ENCODE data around the gene FN1.

FN1 gene

DNA sequence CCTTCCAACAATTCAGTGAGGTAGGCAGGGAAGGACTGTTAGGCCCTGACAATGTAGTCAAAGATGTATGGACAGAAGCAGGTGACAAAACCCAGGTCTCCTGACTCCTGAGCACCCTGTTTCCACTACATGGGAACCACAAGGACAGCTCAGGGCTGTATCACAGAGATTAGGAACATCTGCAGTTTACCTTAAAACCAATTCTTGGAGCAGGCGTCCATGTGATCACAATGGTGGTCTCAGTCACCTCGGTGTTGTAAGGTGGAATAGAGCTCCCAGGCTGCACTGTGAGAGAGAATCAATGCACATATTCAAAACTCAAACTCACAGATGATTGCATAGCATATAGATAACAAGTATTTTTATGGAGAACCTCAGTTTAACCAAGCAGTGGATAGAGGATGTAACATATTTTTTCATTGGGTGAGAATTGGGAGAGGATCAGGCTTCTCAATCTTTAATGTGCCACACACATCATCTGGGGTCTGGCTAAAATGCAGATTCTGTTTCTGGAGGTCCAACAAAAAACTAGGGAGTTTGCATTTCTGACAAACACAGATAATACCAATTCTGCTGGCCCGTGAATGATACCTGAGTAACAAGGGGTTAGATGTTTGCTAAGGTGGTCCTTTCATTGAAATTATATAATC lies 36.7 kb downstream of the FN1 start:
- H3K4me1 ChIP-seq (ENCODE audit: control insufficient read depth in 5 of 5, insufficient read depth in 5 of 5, low read length in 5 of 5): no peaks in the 10 kb centered on the region
- H3K4me3 ChIP-seq (ENCODE audit: low read depth in 1 of 5, low read length in 5 of 5): no peak overlapping the region
- H3K9ac ChIP-seq (ENCODE audit: low read length in 5 of 5): no peak overlapping the region
- peaks cover 0 to 27% (median 20%) of the 10 kb centered on the region in 5 donors for H3K36me3 ChIP-seq (ENCODE audit: control insufficient read depth in 5 of 5, insufficient read depth in 5 of 5, low read length in 5 of 5)
- no peaks in the 10 kb centered on the region for H3K9me3 ChIP-seq (ENCODE audit: control insufficient read depth in 5 of 5, low read length in 5 of 5)
- H3K27ac ChIP-seq (ENCODE audit: low read depth, low read length): no peak overlapping the region
- H3K27me3 ChIP-seq (ENCODE audit: control insufficient read depth in 5 of 5, insufficient read depth in 4 of 5, low read length in 5 of 5): no peaks in the 10 kb centered on the region

DNA sequence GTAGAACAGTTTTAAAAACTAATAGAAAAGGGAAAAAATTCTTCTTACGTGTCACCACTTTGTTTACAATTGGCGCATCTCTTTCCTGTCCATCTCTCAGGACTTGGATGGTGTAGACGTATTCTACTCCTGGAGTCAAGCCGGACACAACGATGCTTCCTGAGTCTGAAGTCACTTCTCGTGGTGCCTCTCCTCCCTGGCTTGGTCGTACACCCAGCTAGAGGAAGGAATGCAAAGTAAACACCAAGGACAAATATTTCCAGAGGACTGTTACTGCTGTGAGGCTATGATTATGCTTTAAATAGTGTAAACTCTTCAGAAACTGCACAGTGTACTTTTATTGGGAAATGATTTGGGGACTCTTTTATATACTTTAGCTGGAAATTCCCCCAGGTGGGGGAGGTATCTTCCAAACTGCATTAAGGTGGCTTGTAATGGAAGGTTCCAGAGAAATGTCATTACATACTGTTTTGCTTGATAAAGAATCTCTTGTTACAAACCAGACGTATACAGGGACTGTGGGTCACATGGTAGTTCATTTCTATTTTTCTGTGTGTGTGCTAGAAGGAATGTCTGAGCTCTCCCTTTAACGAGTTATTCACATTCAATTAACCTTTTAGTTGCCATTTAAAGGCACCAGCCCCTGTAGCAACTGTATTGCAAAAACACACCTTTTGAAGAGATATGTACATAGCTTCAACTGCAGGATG lies 38.1 kb downstream of the FN1 start:
- Histone ChIP-seq H3K27me3 (ENCODE audit: control insufficient read depth in 5 of 5, insufficient read depth in 4 of 5, low read length in 5 of 5) (no peaks in the 10 kb centered on the region), H3K36me3 (ENCODE audit: control insufficient read depth in 5 of 5, insufficient read depth in 5 of 5, low read length in 5 of 5) (peaks cover 0 to 33% (median 27%) of the 10 kb centered on the region in 5 donors), H3K9me3 (ENCODE audit: control insufficient read depth in 5 of 5, low read length in 5 of 5) (no peaks in the 10 kb centered on the region), H3K9ac (ENCODE audit: low read length in 5 of 5) (no peak overlapping the region), H3K27ac (ENCODE audit: low read depth, low read length) (no peak overlapping the region), H3K4me3 (ENCODE audit: low read depth in 1 of 5, low read length in 5 of 5) (no peak overlapping the region), H3K4me1 (ENCODE audit: control insufficient read depth in 5 of 5, insufficient read depth in 5 of 5, low read length in 5 of 5) (no peaks in the 10 kb centered on the region)

DNA sequence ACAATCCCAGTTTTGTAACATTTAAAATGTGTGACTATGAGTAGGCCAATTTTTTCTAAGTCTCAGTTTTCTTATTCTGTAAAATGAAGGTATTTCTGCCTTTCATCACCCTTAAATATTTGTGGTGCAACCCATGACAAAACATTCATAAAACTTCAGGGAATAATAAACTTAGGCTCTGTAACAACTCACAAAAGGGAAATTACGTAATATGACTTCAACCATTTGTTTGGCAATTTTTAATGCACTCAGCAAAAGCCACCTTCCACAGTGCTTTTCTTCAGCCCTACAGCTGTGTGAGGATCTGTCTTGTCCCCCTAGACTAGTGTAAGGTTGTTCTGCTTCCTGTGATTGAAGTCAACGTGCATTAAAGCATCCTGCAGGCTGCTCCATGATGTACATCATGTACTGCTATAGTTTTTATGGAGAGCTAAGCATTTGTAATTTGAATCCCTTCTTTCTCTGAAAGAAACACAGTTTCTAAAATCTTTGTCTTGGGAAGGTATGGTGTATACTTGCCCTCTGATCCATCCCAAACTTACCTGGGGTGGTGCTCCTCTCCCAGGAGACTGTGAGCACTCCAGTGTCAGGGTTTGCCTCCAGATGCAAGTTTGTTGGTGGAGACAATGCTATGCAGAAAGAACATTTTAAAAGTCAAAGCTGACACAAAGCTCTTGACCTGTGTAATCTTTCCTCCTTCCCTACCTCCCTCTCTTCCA lies 39.1 kb downstream of the FN1 start:
- H3K9ac ChIP-seq (ENCODE audit: low read length in 5 of 5): no peak overlapping the region
- H3K27me3 ChIP-seq (ENCODE audit: control insufficient read depth in 5 of 5, insufficient read depth in 4 of 5, low read length in 5 of 5): no peaks in the 10 kb centered on the region
- H3K36me3 ChIP-seq (ENCODE audit: control insufficient read depth in 5 of 5, insufficient read depth in 5 of 5, low read length in 5 of 5): peaks cover 0 to 41% (median 33%) of the 10 kb centered on the region in 5 donors
- no peaks in the 10 kb centered on the region for H3K9me3 ChIP-seq (ENCODE audit: control insufficient read depth in 5 of 5, low read length in 5 of 5)
- H3K27ac ChIP-seq (ENCODE audit: low read depth, low read length): no peak overlapping the region
- no peaks in the 10 kb centered on the region for H3K4me1 ChIP-seq (ENCODE audit: control insufficient read depth in 5 of 5, insufficient read depth in 5 of 5, low read length in 5 of 5)
- H3K4me3 ChIP-seq (ENCODE audit: low read depth in 1 of 5, low read length in 5 of 5): no peak overlapping the region

DNA sequence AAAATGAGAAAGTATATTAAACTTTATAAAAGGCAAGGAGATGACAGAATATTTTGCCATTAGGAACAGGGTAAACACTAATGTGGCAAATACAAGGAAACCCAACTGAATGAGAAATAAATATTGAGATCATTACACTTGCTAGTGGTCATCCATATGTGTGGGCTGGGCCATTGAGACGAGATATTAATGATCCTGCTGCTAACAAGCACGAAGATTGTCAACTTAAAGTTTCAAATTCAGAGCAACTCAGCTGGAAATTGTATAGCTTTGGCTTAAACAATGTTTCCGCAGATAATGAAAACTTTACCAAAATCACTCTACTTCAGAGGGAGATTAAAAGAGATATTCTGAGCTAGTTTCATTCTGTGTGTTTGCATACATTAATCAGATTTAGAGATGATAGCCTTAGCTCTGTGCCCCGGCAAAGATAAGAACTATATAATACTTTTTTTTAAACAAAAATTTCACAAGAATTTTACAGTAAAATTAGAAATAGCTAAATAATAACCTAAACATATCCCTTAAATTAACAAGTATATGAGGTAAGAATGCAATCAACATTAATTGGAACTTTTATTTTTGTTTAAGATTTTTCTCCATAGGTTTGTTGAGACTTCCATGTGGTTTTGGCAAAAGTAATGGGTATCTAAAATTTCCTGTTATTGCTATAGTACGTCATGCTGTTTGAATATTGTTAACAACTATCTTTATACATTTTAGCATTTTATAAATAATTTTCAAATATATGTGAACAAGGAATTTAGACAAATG lies 40.0 kb downstream of the FN1 start:
- Histone ChIP-seq H3K9ac (ENCODE audit: low read length in 5 of 5) (no peak overlapping the region), H3K9me3 (ENCODE audit: control insufficient read depth in 5 of 5, low read length in 5 of 5) (no peaks in the 10 kb centered on the region), H3K27me3 (ENCODE audit: control insufficient read depth in 5 of 5, insufficient read depth in 4 of 5, low read length in 5 of 5) (no peaks in the 10 kb centered on the region), H3K4me1 (ENCODE audit: control insufficient read depth in 5 of 5, insufficient read depth in 5 of 5, low read length in 5 of 5) (no peaks in the 10 kb centered on the region), H3K4me3 (ENCODE audit: low read depth in 1 of 5, low read length in 5 of 5) (no peak overlapping the region), H3K36me3 (ENCODE audit: control insufficient read depth in 5 of 5, insufficient read depth in 5 of 5, low read length in 5 of 5) (peaks cover 0 to 46% (median 37%) of the 10 kb centered on the region in 5 donors), H3K27ac (ENCODE audit: low read depth, low read length) (no peak overlapping the region)

DNA sequence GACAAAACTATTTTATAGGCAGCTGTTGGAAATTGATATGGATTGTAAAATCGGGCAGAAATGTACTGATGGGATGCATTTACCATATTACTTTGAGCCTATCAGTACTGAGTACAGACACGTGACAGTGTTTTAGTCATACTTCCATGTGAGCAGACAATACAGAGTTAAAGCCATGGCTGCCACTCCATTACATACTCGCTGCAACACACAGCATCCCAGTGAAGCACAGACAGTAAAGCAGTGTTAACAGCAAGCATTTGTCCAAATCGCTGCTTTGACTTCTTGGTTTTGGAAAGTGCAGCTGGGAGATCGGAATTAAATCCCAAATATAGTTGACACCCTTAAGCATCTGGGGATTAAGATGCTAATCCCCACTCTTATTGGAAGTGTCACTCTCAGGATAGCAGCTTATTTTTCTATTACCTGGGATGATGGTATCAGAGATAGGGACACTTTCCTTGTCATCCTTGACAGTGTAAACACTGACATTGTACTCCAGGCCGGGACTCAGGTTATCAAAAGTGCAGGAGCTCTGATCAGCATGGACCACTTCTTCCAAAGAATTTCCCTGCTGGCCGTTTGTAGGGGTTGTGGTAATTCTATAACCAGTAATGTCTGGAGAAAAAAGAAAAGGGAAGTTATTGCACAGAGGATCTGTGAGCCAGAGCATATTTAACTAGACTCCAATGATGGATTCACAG lies 41.6 kb downstream of the FN1 start:
- H3K9ac ChIP-seq (ENCODE audit: low read length in 5 of 5): no peak overlapping the region
- no peaks in the 10 kb centered on the region for H3K27me3 ChIP-seq (ENCODE audit: control insufficient read depth in 5 of 5, insufficient read depth in 4 of 5, low read length in 5 of 5)
- H3K4me3 ChIP-seq (ENCODE audit: low read depth in 1 of 5, low read length in 5 of 5): no peak overlapping the region
- no peaks in the 10 kb centered on the region for H3K4me1 ChIP-seq (ENCODE audit: control insufficient read depth in 5 of 5, insufficient read depth in 5 of 5, low read length in 5 of 5)
- no peaks in the 10 kb centered on the region for H3K9me3 ChIP-seq (ENCODE audit: control insufficient read depth in 5 of 5, low read length in 5 of 5)
- no peak overlapping the region for H3K27ac ChIP-seq (ENCODE audit: low read depth, low read length)
- peaks cover 0 to 52% (median 41%) of the 10 kb centered on the region in 5 donors for H3K36me3 ChIP-seq (ENCODE audit: control insufficient read depth in 5 of 5, insufficient read depth in 5 of 5, low read length in 5 of 5)

DNA sequence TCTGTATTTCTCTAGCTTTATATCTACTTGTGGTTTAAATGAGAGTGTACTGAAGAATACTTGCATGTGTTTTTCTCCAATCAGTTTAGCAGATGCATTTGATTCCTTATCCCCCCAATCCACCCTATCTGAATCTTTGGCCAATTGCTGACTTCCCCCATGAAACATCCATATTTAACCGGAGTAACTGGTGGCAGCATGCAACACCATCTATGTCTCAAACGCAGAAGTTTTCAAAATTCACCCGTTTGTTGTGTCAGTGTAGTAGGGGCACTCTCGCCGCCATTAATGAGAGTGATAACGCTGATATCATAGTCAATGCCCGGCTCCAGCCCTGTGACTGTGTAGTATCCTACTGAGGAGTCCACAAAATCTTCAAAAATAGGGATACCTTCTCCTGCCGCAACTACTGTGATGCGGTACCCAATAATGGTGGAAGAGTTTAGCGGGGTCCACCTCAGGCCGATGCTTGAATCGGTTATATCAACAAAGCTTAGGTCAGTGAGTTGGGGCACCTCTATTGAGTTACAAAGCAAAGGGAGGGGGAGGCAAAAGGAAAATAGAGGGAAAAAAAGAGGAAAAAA lies 43.1 kb downstream of the FN1 start:
- H3K36me3 ChIP-seq (ENCODE audit: control insufficient read depth in 5 of 5, insufficient read depth in 5 of 5, low read length in 5 of 5): peaks cover 0 to 50% (median 40%) of the 10 kb centered on the region in 5 donors
- H3K27ac ChIP-seq (ENCODE audit: low read depth, low read length): no peak overlapping the region
- H3K27me3 ChIP-seq (ENCODE audit: control insufficient read depth in 5 of 5, insufficient read depth in 4 of 5, low read length in 5 of 5): no peaks in the 10 kb centered on the region
- H3K4me1 ChIP-seq (ENCODE audit: control insufficient read depth in 5 of 5, insufficient read depth in 5 of 5, low read length in 5 of 5): no peaks in the 10 kb centered on the region
- H3K9me3 ChIP-seq (ENCODE audit: control insufficient read depth in 5 of 5, low read length in 5 of 5): no peaks in the 10 kb centered on the region
- H3K9ac ChIP-seq (ENCODE audit: low read length in 5 of 5): no peak overlapping the region
- H3K4me3 ChIP-seq (ENCODE audit: low read depth in 1 of 5, low read length in 5 of 5): no peak overlapping the region

DNA sequence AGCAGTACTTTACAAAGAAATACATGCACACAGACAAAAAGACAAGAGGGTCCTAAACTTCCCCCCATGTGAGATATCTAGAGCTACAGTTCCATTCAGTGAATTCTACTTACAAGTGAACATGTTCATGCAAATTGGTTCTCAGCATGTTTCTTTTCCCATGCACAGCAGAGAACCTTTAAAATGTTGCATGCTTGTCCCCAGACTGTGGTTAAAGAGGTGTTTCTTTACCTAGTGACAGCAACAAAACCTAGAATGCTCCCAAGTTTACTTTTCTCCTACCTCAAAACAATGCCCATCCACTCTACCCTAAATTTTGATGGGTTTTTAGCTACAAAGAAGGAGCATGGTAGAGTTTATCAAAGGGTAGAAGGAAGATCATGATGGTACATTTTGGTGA lies 43.7 kb downstream of the FN1 start:
- no peak overlapping the region for H3K4me3 ChIP-seq (ENCODE audit: low read depth in 1 of 5, low read length in 5 of 5)
- H3K36me3 ChIP-seq (ENCODE audit: control insufficient read depth in 5 of 5, insufficient read depth in 5 of 5, low read length in 5 of 5): peaks cover 0 to 45% (median 38%) of the 10 kb centered on the region in 5 donors

DNA sequence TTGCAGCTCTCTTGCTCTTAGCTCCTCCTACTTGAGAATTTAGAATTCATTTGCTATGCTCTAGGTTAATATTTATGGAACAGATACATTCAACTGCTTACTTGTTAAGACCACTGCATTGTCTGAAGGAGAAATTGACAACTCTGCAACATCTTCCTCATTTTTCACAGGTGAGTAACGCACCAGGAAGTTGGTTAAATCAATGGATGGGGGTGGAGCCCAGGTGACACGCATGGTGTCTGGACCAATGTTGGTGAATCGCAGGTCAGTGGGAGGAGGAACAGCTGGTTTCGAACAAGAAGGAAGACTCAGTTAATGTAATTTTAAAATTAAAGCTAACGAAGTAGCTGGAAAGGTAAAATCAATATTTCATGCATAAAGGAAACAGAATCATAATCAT lies 44.3 kb downstream of the FN1 start:
- H3K9me3 ChIP-seq (ENCODE audit: control insufficient read depth in 5 of 5, low read length in 5 of 5): no peaks in the 10 kb centered on the region
- no peaks in the 10 kb centered on the region for H3K27me3 ChIP-seq (ENCODE audit: control insufficient read depth in 5 of 5, insufficient read depth in 4 of 5, low read length in 5 of 5)
- no peak overlapping the region for H3K27ac ChIP-seq (ENCODE audit: low read depth, low read length)
- H3K4me1 ChIP-seq (ENCODE audit: control insufficient read depth in 5 of 5, insufficient read depth in 5 of 5, low read length in 5 of 5): no peaks in the 10 kb centered on the region
- H3K36me3 ChIP-seq (ENCODE audit: control insufficient read depth in 5 of 5, insufficient read depth in 5 of 5, low read length in 5 of 5): peaks cover 0 to 50% (median 42%) of the 10 kb centered on the region in 5 donors
- no peak overlapping the region for H3K9ac ChIP-seq (ENCODE audit: low read length in 5 of 5)
- H3K4me3 ChIP-seq (ENCODE audit: low read depth in 1 of 5, low read length in 5 of 5): no peak overlapping the region

More for the DNA sequence above, 43.7 kb downstream of the FN1 start:
- Histone ChIP-seq H3K9me3 (ENCODE audit: control insufficient read depth in 5 of 5, low read length in 5 of 5) (no peaks in the 10 kb centered on the region), H3K4me1 (ENCODE audit: control insufficient read depth in 5 of 5, insufficient read depth in 5 of 5, low read length in 5 of 5) (no peaks in the 10 kb centered on the region), H3K27ac (ENCODE audit: low read depth, low read length) (no peak overlapping the region), H3K9ac (ENCODE audit: low read length in 5 of 5) (no peak overlapping the region), H3K27me3 (ENCODE audit: control insufficient read depth in 5 of 5, insufficient read depth in 4 of 5, low read length in 5 of 5) (no peaks in the 10 kb centered on the region)

DNA sequence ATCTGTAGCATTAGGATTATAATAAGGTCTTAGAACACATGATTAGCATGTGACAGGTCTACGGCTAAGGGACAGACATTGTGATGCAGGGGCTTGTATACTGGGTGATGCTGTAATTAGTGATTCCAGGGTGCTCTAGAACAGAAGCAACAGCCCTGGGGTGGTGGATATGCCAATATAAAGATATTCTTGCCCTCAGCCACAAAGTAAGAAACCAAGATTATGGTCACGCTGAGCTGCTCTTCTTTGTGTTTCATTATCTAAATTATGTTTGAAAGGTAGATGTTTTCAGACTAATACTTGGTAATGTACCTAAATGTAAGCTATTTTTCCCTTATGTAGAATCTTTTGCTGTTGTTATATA lies 45.3 kb downstream of the FN1 start:
- H3K36me3 ChIP-seq (ENCODE audit: control insufficient read depth in 5 of 5, insufficient read depth in 5 of 5, low read length in 5 of 5): peaks cover 0 to 51% (median 43%) of the 10 kb centered on the region in 5 donors
- no peaks in the 10 kb centered on the region for H3K9me3 ChIP-seq (ENCODE audit: control insufficient read depth in 5 of 5, low read length in 5 of 5)
- no peaks in the 10 kb centered on the region for H3K27me3 ChIP-seq (ENCODE audit: control insufficient read depth in 5 of 5, insufficient read depth in 4 of 5, low read length in 5 of 5)
- H3K4me1 ChIP-seq (ENCODE audit: control insufficient read depth in 5 of 5, insufficient read depth in 5 of 5, low read length in 5 of 5): no peaks in the 10 kb centered on the region
- H3K27ac ChIP-seq (ENCODE audit: low read depth, low read length): no peak overlapping the region
- H3K4me3 ChIP-seq (ENCODE audit: low read depth in 1 of 5, low read length in 5 of 5): no peak overlapping the region
- no peak overlapping the region for H3K9ac ChIP-seq (ENCODE audit: low read length in 5 of 5)
